Activated T-cell treated with anti-CD3 and anti-CD28 coated beads, Interleukin-2, amount 50 U/mL, for 72 hours (primary cell): Measurements from ENCODE around the gene SASH1. TPM values are rescaled to one million over a fixed set of nuclear protein-coding genes. Genes with fewer than 3 reads are reported as not detected.

Experiments
- ATAC-seq, 2 donors: fragments of 150-1000 bp; cut with Tn5 transposase; replicated peaks in 1 of 2; 2 replicates each; pipeline ENCODE4 v1.10.0; 2021; ENCODE audit warnings: moderate library complexity in 2 of 2, mild to moderate bottlenecking in 1 of 2
- DNase-seq, 2 donors: peaks; one replicate each; pipeline ENCODE4 v3.0.0; 2021 to 2022; ENCODE audit warnings: mixed read lengths in 1 of 2
- H3K27ac Mint-ChIP-seq: one replicate; pipeline ENCODE4 v1.8.0; 2022; ENCODE audit warnings: mild to moderate bottlenecking, moderate library complexity, mixed read lengths
- H3K27me3 Mint-ChIP-seq: one replicate; pipeline ENCODE4 v1.8.0; 2022; ENCODE audit warnings: low read depth, mixed read lengths
- H3K36me3 Mint-ChIP-seq, 2 donors: one replicate each; pipeline ENCODE4 v1.8.0; 2022; ENCODE audit warnings: mixed read lengths in 2 of 2, mild to moderate bottlenecking in 1 of 2; ENCODE audit not compliant: insufficient read depth in 2 of 2
- H3K4me1 Mint-ChIP-seq: one replicate; pipeline ENCODE4 v1.8.0; 2022; ENCODE audit warnings: low read depth, mixed read lengths
- H3K4me3 Mint-ChIP-seq, 2 donors: one replicate each; pipeline ENCODE4 v1.8.0; 2022; ENCODE audit warnings: mild to moderate bottlenecking in 2 of 2, mixed read lengths in 2 of 2, moderate library complexity in 2 of 2
- H3K9me3 Mint-ChIP-seq, 2 donors: one replicate each; pipeline ENCODE4 v1.8.0; 2022; ENCODE audit warnings: mixed read lengths in 2 of 2
- total RNA-seq, 2 donors: library from RNA; stranded (reverse); gene quantifications; one replicate each; pipeline ENCODE4 v1.2.3, GENCODE V29; 2022

The SASH1 gene
- total RNA-seq, 2 donors from 2014 or later: 0.91 to 3.5 TPM

DNA sequence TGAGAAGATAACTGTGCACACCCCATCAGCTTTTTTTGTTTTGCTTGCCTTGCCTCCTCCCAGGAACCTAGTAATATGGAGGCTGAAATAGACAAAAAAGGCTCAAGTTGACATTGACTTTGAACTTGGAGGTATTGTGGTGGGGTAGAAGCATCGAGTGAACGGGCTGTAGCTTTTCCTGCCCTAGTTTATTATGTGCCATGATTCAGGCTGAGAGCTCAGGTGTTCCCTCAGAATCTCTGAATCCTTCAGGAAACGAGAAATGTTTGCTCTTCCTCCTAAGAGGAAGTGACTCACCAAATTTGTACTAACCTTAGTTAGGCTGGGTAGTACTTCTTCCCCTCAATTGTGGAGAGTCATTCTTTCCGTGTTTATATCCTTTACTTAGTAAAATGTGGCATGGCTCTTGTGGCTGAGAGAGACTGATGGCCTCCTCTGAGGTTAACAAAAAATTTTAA is 98.8 kb downstream of the SASH1 start:
- peak overlapping the region in 1 of 2 donors; percentile 17 for H3K4me3 Mint-ChIP-seq
- H3K36me3 Mint-ChIP-seq: no peaks in the 10 kb centered on the region
- no peaks in the 10 kb centered on the region for H3K9me3 Mint-ChIP-seq
- H3K27ac Mint-ChIP-seq: no peak overlapping the region
- ATAC-seq (peak; percentile 92 to 97), DNase-seq (peak in 1 of 2 donors; percentile 12)
- peaks cover 7% of the 10 kb centered on the region for H3K4me1 Mint-ChIP-seq
- H3K27me3 Mint-ChIP-seq: peaks cover 50% of the 10 kb centered on the region

DNA sequence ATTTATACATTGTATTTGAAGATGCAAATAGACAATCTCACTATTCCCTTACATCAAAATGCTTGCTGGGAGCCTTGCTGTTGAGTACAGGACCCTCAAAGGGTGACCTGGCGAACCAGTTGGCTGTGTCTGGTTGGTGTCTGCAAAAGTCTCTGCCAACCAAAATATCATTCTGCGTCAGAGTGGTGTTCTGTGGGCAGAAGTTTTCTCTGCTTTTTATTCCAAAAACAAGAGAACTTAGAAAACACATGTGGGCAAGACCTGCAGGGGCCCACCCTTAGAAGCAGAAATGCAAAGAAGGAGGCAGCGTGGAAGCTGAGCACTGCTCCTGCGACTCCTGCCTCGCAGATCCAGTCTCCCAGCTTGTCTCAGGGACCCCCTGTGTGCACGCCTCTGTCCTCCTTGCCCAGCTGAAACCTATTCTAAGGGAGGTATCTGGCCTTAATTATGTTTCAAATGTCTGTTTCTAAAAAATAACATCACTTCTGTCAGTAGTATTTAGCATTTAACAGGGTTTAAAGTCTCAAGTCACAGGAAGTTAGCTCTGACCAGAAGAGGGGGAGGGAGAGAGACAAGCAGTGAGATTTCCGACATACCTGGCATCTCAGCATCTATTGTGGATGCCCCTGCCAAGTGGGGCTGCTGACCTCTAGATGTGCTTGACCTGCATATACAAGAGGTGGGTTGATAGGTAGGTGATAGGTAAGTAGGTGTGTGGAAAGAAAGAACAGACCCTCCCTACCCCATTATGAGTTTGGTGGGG is 101.3 kb downstream of the SASH1 start:
- ATAC-seq: no peak
- H3K36me3 Mint-ChIP-seq: no peaks in the 10 kb centered on the region
- peaks cover 43% of the 10 kb centered on the region for H3K27me3 Mint-ChIP-seq
- DNase-seq: no peak
- H3K9me3 Mint-ChIP-seq: no peaks in the 10 kb centered on the region
- peaks cover 14% of the 10 kb centered on the region for H3K4me1 Mint-ChIP-seq
- no peak overlapping the region for H3K4me3 Mint-ChIP-seq
- no peak overlapping the region for H3K27ac Mint-ChIP-seq

DNA sequence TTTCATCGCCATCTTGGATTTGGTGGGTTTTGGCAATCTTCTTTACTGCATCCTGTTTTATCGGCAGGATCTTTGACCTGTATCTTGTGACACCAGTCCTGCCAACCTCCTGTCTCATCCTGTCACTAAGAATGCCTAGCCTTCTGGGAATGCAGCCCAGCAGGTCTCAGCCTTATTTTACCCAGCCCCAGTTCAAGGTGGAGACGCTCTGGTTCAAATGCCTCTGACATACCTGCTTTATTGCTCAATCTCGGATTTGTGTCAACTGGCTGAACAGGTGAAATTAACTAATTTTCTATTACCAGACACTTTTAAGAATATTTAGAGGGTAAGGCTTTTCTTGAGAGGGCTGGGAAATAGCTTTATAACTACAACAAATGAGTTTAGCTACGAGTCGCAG is 102.5 kb downstream of the SASH1 start:
- DNase-seq (no peak), ATAC-seq (no peak)
- Mint-ChIP-seq H3K9me3 (no peaks in the 10 kb centered on the region), H3K4me3 (no peak overlapping the region), H3K27ac (no peak overlapping the region), H3K36me3 (no peaks in the 10 kb centered on the region), H3K27me3 (peaks cover 35% of the 10 kb centered on the region), H3K4me1 (peaks cover 14% of the 10 kb centered on the region)

DNA sequence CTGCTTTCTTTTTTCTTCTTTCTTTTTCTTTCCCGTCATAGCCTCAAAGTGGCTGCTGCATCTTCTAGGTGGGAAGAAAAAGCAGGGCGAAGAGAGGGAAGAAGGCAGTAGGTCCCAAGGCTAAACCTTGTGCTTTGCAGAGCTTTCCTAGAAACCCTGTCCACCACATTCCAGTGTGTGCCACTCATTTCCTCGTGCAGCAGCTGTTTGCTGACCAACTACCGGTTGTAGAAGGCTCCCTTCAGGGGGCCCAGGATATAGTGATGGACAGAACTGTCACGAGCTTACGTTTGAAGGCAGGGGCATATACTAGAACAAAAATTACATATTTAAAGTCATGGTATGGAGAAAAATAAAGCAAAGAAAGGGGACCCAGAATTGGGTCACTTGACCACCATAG is 103.0 kb downstream of the SASH1 start:
- DNase-seq (no peak), ATAC-seq (no peak)
- H3K4me3 Mint-ChIP-seq: no peak overlapping the region
- H3K4me1 Mint-ChIP-seq: peaks cover 14% of the 10 kb centered on the region
- H3K9me3 Mint-ChIP-seq: no peaks in the 10 kb centered on the region
- no peak overlapping the region for H3K27ac Mint-ChIP-seq
- H3K36me3 Mint-ChIP-seq: no peaks in the 10 kb centered on the region
- H3K27me3 Mint-ChIP-seq: peaks cover 30% of the 10 kb centered on the region

DNA sequence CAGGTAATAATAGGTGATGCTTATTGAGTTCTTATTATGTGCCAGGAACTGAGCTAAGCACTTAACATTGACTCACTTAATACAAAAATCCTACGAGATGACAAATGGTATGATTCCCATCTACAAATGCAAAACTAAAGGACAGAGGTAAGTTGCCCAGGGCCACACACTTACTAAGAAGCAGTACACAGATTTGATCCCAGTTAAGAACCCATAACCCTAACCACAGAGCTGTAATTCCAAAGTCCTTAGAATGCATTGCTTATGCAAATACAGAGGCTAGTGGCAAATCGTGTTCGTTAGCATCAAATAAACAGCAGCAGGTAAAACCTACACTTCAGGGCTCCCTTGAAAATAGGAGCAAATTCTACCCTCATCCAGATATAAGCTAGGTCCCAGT is 104.0 kb downstream of the SASH1 start:
- H3K27ac Mint-ChIP-seq: no peak overlapping the region
- H3K36me3 Mint-ChIP-seq: no peaks in the 10 kb centered on the region
- H3K4me3 Mint-ChIP-seq: no peak overlapping the region
- DNase-seq (no peak), ATAC-seq (no peak)
- H3K9me3 Mint-ChIP-seq: no peaks in the 10 kb centered on the region
- peaks cover 17% of the 10 kb centered on the region for H3K4me1 Mint-ChIP-seq
- H3K27me3 Mint-ChIP-seq: peaks cover 32% of the 10 kb centered on the region

DNA sequence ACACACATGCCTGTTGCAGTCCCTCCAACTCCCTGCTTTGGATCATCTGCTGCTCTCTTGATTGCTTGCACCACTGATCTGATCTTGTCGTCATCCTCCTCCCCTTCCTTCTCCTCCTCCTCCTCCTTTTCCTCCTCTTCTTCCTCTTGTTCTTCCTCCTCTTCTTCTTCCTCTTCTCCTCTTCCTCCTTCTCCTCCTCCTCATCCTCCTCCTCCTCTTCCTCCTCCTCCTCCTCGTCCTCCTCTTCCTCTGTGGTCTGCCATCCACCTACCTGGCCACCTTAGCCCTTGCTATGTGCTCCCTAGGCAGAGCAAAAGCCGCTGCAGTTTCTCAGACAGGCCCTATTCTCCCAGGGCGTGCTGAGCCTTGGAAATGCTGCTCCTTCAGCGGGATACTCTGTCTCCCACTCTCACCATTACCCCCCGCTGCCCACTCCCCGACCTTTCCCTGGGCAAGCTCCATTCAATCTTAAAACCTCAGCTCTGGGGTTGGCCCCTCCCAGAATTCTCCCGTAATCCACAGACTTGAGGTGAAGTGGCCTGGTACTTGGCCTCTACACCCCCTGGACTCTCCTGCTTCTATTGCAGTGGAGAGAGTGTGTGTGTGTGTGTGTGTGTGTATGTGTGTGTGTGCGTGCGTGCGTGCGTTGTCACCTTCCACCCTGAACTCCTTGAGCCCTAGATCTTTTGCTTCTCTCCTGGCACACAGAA is 105.0 kb downstream of the SASH1 start:
- H3K36me3 Mint-ChIP-seq: no peaks in the 10 kb centered on the region
- no peak for ATAC-seq
- peaks cover 20% of the 10 kb centered on the region for H3K4me1 Mint-ChIP-seq
- H3K4me3 Mint-ChIP-seq: no peak overlapping the region
- DNase-seq: no peak
- H3K27me3 Mint-ChIP-seq: peaks cover 36% of the 10 kb centered on the region
- no peak overlapping the region for H3K27ac Mint-ChIP-seq
- H3K9me3 Mint-ChIP-seq: no peaks in the 10 kb centered on the region

DNA sequence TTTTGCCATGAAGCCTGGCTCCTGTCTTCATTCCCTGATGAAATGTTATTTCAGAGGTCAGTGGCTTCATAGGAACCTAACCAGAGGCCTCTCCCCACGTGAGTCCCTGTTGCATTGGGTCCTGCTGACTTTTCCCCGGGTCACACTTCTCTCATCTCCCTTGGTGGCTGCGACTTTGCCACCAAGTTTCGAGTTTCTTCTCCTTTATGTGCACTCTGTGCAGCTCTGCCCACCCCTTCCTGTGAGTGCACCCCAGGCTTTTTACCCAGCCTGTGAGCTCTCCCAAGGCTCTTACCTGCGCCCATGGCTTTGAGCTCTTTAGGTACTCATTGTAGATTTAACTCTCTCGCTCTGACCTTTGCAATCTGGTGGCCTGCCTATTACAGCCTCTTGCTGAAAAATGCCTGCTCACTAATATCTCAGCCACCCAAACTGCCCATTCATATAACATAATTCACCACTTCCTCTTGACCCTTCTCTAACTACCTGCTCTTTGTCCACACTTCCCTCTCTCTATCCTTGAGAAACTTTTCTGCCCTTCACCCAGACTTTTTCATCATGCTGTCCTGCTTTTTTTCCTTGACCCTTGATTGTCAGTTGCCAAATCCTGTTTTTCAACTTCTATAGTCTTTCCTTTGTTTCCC is 105.9 kb downstream of the SASH1 start:
- peak; percentile 46 to 47 for ATAC-seq
- H3K4me3 Mint-ChIP-seq: no peak overlapping the region

DNA sequence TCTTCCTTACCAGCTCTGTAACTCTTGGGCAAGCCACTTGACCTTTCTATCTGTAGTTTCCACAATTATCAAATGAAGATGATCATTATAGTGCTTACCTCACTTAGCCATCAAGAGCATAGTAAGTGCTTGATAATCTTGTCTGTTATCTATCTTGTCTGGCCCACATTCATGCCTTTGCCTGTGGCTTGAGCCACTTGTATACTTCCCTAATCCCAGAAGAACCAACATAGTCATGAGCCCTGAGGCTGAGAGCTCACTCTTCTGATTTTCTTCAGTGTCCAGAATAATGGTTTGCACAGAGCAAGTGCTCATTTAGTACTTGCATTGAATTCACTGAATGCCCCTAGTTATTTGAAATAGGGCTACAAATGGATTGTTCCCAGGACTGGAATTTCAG is 108.2 kb downstream of the SASH1 start:
- ATAC-seq (no peak), DNase-seq (no peak)
- peaks cover 20% of the 10 kb centered on the region for H3K4me1 Mint-ChIP-seq
- no peaks in the 10 kb centered on the region for H3K36me3 Mint-ChIP-seq
- no peak overlapping the region for H3K27ac Mint-ChIP-seq
- peaks cover 29% of the 10 kb centered on the region for H3K27me3 Mint-ChIP-seq
- H3K9me3 Mint-ChIP-seq: no peaks in the 10 kb centered on the region
- no peak overlapping the region for H3K4me3 Mint-ChIP-seq

More for the DNA sequence above, 105.9 kb downstream of the SASH1 start:
- Mint-ChIP-seq H3K27me3 (peaks cover 36% of the 10 kb centered on the region), H3K36me3 (no peaks in the 10 kb centered on the region), H3K4me1 (peaks cover 20% of the 10 kb centered on the region), H3K9me3 (no peaks in the 10 kb centered on the region), H3K27ac (no peak overlapping the region)
- DNase-seq: peak; percentile 4 to 10

DNA sequence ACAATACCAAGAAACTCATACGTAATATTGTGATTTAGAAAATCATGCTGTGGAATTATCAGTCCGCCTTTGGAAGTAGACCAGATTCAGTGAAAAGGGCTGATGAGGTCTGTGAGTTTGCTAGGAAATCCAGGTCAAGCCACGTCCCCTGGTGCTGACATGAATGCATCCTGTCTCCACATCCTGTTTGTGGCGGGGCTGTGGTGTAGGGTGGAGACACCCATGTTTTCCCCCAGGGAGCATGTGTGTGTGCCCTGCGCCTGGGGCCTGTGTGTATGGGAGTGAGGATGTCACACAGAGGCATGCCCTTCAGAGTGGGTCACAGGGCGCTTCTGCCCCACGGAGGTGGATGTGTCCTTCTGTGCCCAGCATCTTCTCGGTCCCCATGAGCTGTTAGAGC is 109.1 kb downstream of the SASH1 start:
- H3K9me3 Mint-ChIP-seq: no peaks in the 10 kb centered on the region
- DNase-seq: peak; percentile 25 to 61
- no peak overlapping the region for H3K27ac Mint-ChIP-seq
- H3K36me3 Mint-ChIP-seq: no peaks in the 10 kb centered on the region
- H3K4me3 Mint-ChIP-seq: no peak overlapping the region
- peak; percentile 75 to 91 for ATAC-seq
- H3K27me3 Mint-ChIP-seq: peaks cover 29% of the 10 kb centered on the region
- peaks cover 20% of the 10 kb centered on the region for H3K4me1 Mint-ChIP-seq

DNA sequence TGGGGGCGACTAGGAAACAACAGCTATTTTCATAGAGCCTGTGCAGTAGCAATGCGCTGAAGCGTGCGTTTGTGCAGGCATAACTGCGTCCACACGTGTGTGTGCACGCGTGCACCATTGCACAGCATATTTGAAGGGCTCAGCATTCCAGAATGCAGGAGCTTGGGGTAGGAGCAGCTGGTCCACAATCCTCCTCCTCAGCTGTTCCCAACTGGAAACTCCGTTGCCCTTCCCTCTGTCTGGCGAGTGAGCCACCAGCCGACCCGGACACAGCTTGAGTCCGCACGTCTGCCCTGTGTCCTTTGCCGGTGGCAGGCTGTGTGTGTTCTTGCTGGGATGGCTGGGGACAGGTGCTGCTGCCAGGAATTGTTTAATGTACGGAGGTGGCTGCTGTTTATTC is 110.2 kb downstream of the SASH1 start:
- peaks cover 0 to 2% of the 10 kb centered on the region in 2 donors for H3K36me3 Mint-ChIP-seq

DNA sequence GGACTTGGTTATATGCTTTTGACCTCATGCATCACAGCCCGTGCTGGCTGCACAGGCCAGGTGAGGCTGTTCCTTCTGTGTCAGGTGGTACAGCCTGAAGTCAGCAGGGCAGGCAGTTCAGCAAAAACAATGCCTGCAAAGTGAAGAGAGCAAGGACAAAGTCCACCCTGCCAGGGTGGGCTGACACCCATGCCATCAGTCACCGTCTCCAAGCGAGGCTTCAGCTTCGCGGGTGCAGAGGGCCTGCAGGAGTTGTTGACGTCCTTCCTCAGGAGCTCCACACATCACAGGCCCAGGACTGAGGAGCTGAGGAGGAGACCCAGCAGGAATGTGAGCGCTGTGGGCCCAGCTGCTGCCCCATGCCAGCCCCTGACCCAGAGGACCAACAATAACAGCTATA is 111.3 kb downstream of the SASH1 start:
- Mint-ChIP-seq H3K4me3 (no peak overlapping the region), H3K9me3 (no peaks in the 10 kb centered on the region), H3K27ac (no peak overlapping the region), H3K27me3 (peaks cover 13% of the 10 kb centered on the region), H3K36me3 (peaks cover 2 to 3% of the 10 kb centered on the region in 2 donors), H3K4me1 (peaks cover 17% of the 10 kb centered on the region)
- ATAC-seq (no peak), DNase-seq (no peak)

More for the DNA sequence above, 110.2 kb downstream of the SASH1 start:
- no peaks in the 10 kb centered on the region for H3K9me3 Mint-ChIP-seq
- no peak for ATAC-seq
- no peak overlapping the region for H3K4me3 Mint-ChIP-seq
- peaks cover 20% of the 10 kb centered on the region for H3K27me3 Mint-ChIP-seq
- no peak overlapping the region for H3K27ac Mint-ChIP-seq
- DNase-seq: no peak
- H3K4me1 Mint-ChIP-seq: peaks cover 24% of the 10 kb centered on the region

DNA sequence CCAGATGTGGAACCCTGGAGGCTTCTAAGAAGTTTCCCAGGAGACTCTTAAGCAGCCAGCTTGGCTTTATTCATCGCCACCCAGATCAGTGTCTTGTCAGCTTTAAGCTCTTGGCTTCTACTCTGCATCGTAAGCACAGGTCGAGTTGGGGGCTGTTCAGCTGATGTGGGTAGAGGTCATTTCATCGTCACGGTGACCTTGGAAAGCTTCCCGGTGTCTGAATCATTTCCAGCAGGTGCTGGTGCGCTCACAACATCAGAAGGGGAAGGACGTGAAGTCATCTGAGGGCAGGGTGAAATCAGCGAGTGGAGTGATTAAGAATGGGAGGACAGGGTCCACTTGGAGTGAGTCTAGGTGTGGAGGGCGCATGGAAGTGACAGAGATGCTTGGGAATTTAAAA is 112.6 kb downstream of the SASH1 start:
- DNase-seq: no peak
- H3K4me3 Mint-ChIP-seq: no peak overlapping the region
- ATAC-seq: no peak
- no peaks in the 10 kb centered on the region for H3K9me3 Mint-ChIP-seq
- peaks cover 2 to 3% of the 10 kb centered on the region in 2 donors for H3K36me3 Mint-ChIP-seq
- peaks cover 13% of the 10 kb centered on the region for H3K27me3 Mint-ChIP-seq
- no peak overlapping the region for H3K27ac Mint-ChIP-seq
- H3K4me1 Mint-ChIP-seq: peaks cover 17% of the 10 kb centered on the region
